ENCODE data around the gene TEX101.
"Not testable (repeated sequence)": the region's sequence is repeated elsewhere in the genome, so short reads cannot be mapped to it uniquely, and the experiment has no call there.

The TEX101 gene

DNA sequence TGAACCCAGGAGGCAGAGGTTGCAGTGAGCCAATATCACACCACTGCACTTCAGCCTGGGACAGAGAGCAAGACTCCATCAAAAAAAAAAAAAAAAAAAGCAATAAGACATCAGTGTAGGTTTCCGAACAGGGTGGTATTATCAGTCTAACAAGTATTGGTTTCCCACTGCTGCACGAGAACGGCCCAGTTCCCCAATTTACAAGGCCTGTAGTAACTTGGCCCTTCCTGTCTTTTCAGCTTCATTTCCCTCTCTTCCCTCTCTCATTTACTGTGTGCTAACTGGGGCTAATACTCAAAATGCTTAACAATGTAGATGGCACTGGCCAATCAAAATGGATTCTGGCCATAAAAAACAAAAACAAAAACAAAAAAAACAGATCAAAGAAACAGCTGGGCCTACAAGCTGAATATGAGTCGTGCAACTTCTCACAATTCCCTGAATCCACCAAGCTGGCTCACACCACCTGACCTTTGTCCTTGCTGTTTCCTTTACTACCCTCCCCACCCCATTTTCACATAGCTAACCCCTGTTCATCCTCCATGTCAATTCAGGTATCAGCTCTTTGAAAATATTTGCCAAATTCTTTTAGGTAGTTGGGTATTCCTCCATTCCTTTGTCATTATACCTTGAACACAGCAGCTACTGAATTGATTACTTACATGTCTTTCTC is 2.4 kb downstream of the TEX101 start:
- in situ Hi-C loops (cut with MboI; ENCODE audit: low sequenced_read_pairs) = no loop called here

- in situ Hi-C loops (cut with MboI; ENCODE audit: low sequenced_read_pairs) = no loop called here
These were observed 6.3 kb downstream of the TEX101 start for GRCh38 chr19:43420954-43421353.

DNA sequence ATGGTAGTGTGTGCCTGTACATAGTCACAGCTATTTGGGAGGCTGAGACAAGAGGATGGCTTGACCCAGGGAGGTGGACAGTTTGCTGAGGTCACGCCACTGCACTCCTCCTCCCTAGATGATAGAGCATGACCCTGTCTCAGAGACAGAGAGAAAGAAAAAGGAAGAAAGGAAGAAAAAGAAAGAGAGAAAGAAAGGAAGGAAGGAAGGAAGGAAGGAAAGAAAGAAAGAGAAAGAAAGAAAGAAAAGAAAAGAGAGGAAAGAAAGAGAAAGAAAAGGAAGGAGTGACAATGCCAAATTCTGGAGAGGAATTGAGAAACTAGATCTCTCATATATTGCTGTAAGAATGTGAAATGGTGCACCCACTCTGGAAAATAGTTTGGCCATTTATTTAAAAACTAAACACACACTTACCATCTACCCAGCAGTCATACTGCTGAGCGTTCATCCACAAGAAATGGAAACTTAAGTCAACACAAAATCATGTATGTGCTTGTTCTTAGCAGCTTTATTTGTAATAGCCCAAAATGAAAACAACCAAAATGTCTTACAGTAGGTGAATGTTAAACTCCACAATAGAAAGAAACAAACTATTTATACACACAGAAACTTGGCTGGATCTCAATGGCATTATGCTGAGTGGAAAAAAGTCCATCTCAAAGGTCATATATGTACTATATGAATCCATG is 7.5 kb downstream of the TEX101 start:
- in situ Hi-C loops (cut with MboI; ENCODE audit: low sequenced_read_pairs) = no loop called here

DNA sequence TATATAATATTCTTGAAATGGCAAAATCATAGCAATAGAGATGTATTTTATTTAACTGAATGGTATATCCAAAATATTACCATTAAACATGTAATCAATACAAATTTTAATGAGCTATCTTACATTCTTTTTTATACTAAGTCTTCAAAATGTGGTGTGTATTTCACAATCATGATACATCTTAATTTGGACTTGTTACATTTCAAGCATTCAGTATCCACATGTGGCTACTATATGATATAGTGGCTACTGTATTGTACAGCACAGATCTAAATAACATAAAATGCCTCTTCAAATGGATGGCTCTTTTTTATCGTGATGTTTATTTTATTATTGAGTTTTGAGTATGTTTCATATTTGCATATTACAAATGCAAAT is 8.0 kb downstream of the TEX101 start:
- in situ Hi-C loops (cut with MboI; ENCODE audit: low sequenced_read_pairs) = no loop called here

DNA sequence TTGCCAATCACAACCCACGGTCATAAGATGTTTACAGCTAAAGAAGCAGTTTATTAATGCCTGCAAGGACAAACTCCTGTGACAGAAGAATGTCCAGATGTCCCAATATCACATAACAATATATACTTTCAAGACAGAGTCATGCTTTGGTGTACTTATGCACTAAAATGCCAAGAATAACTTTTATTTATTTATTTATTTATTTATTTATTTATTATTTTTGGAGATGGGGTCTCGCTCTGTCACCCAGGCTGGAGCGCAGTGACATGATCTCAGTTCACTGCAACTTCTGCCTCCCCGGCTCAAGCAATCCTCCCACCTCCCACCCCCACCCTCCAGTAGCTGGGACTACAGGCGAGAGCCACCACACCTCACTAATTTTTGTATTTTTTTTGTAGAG is 9.1 kb downstream of the TEX101 start:
- in situ Hi-C loops (cut with MboI; ENCODE audit: low sequenced_read_pairs) = no loop called here

DNA sequence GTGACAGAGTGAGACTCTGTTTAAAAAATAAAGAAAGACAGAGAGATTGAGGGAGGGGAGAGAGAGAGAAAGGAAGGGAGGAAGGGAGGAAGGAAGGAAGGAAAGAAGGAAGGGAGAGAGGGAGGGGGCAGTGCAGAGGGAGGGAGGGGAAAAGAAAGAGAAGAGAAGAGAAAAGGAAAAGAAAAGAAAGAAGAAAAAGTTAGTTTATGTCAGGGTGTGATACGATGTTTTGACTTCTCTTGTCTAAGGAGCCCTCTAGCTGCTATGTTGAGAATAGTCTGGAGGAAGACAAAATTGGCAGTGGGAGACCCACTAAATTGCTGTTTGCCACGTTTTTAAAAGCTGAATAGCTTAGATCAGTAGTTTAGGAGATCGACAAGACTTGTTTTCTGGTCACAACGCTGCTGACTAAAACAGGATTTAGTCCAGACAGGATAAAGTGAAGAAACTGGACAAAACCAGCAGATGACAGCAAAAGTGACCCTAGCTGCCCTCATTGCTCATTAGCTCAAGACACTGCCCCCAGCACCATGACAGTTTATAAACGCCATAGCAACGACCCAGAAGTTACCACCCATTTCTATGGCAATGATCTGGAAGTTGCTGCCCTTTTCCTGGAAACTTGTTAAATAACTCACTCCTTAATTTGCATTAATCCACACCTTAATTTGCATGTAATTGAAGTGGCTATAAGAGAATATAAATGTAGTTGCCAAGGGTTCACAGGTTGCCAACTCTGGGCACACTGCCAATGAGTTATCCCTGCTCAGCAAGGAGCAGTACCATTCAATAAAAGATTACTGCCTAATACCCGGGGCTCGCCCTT is 11.1 kb downstream of the TEX101 start:
- in situ Hi-C loops (cut with MboI; ENCODE audit: low sequenced_read_pairs) = no loop called here

DNA sequence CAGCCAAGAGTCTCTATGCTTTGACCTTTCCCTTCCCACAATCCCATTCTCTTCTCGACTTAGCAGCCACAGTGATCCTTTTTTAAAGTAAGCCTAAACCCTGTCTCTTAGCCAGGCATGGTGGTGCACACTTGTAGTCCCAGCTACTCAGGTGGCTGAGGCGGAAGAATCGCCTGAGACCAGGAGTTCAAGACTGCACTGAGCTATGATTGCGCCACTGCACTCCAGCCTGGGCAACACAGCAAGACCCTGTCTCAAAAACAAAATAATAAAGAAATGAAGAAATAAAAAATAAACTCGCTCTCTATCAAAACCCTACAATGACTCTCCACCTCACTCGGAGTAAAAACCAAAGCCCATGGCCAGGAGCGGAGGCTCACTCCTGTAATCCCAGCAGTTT is 14.7 kb downstream of the TEX101 start:
- in situ Hi-C loops (cut with MboI; ENCODE audit: low sequenced_read_pairs) = no loop called here

- in situ Hi-C loops (cut with MboI; ENCODE audit: low sequenced_read_pairs) = no loop called here
These were observed 15.5 kb downstream of the TEX101 start for GRCh38 chr19:43430142-43430710.

DNA sequence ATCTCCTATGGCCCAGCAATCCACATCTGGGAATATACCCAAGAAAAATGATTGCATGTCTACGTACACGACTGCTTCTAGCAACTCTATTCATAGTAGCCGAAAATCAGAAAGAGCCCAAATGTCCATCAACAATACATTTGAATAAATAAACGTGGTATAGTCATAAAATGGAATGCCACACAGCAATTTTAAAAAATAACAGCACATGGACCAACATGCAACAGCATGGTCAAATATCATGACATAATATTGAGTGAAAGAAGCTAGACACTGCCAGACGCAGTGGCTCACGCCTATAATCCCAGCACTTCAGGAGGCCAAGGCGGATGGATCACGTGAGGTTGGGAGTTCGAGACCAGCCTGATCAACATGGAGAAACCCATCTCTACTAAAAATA is 16.3 kb downstream of the TEX101 start:
- in situ Hi-C loops (cut with MboI; ENCODE audit: low sequenced_read_pairs) = no loop called here

DNA sequence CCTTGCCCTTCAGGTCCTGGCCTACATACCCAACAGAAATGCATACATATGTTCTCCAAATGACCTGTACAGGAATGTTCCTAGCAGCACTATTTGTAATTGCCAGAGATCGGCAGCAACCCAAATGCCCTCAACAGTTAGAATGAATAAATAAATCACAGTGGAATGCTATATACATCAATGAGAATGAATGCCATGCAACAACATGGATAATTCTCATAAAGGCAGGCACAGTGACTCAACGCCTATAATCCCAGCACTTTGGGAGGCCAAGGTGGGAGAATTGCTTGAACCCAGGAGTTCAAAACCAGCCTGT is 18.6 kb downstream of the TEX101 start:
- in situ Hi-C loops (cut with MboI; ENCODE audit: low sequenced_read_pairs) = no loop called here

DNA sequence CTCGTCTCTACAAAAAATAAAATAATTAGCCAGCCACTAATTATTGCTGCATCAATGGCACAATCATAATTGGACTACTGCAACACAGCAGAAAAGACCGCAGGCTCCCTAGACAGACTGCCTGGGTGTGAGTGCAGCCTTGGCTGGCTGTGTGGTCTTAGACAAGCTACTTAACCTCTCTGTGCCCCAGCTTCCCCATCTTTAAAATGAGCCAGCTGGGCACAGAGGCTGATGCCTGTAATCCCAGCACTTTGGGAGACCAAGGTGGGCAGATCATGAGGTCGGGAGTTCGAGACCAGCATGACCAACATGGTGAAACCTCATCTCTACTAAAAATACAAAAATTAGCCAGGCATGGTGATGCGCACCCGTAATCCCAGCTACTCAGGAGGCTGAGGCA is 19.0 kb downstream of the TEX101 start:
- in situ Hi-C loops (cut with MboI; ENCODE audit: low sequenced_read_pairs) = no loop called here

DNA sequence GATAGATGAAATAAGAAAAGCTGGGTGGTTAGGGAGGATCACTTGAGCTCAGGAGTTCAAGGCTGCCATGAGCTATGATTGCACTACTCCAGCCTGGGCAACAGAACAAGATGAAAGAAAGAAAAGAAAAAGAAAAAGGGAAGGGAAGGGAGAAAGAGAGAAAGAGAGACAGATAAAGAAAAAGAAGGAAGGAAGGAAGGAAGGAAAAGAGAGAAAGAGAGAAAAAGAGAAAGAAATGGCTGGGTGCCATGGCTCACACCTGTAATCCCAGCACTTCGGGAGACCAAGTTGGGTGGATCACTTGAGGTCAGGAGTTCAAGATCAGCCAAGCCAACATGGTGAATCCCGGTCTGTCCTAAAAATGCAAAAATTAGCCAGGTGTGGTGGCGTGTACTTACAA is 21.1 kb downstream of the TEX101 start:
- in situ Hi-C loops (cut with MboI; ENCODE audit: low sequenced_read_pairs) = no loop called here

GRCh38 chr19:43437284-43437683 is 22.6 kb downstream of the TEX101 start:
- in situ Hi-C loops (cut with MboI; ENCODE audit: low sequenced_read_pairs) = not testable (repeated sequence)

DNA sequence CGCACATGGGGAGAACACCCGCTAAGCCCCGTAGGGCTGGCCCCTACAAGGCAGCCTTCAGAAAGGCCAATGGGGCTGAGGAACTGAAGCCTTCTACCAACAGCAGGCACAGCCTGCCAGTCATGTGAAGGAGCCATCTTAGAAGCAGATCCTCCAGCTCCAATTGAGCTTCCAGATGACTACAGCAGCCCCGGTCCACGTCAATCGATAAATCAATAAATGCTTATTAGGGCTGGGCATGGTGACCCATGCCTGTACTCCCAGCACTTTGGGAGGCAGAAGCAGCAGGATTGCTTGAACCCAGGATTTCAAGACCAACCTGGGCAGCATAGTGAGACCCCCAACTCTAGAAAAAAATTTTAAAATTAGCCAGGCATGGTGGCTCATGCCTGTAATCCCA is 23.0 kb downstream of the TEX101 start:
- in situ Hi-C loops (cut with MboI; ENCODE audit: low sequenced_read_pairs) = no loop called here

GRCh38 chr19:43438291-43439031 is 23.8 kb downstream of the TEX101 start:
- in situ Hi-C loops (cut with MboI; ENCODE audit: low sequenced_read_pairs) = no loop called here

DNA sequence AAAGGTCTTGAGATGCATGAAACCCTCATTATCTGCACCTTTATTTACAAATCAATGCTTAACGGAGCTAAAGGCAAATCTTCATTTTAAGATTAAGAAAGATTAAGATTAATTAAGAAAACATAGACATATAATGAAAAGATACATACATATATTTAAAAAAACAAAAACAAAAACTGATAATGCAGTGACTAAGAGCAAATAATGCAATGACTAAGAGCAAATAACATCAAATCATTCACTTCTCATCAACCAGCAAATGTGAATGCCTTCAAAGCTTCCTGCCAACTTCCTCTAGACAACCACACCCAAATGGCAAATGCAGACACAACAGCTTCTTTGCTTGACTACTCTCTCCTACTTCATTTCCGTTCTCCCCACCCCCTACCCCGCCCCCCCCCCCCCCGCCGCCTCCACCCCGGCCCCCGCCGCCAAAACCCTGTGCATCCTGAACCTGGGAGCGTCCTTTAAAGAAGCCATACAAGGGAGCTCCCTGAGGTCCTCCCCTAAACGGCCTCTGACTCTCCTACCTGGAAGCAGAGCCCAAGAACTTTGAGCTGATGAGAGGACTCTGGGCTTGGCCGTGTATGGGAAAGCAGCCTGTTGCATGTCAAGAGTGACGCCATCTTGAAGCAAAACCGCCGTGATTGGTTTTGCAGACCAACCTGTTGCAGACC is 24.5 kb downstream of the TEX101 start:
- in situ Hi-C loops (cut with MboI; ENCODE audit: low sequenced_read_pairs) = no loop called here

GRCh38 chr19:43439709-43440063 is 25.0 kb downstream of the TEX101 start:
- in situ Hi-C loops (cut with MboI; ENCODE audit: low sequenced_read_pairs) = no loop called here

GRCh38 chr19:43441716-43442115 is 27.0 kb downstream of the TEX101 start:
- in situ Hi-C loops (cut with MboI; ENCODE audit: low sequenced_read_pairs) = no loop called here

DNA sequence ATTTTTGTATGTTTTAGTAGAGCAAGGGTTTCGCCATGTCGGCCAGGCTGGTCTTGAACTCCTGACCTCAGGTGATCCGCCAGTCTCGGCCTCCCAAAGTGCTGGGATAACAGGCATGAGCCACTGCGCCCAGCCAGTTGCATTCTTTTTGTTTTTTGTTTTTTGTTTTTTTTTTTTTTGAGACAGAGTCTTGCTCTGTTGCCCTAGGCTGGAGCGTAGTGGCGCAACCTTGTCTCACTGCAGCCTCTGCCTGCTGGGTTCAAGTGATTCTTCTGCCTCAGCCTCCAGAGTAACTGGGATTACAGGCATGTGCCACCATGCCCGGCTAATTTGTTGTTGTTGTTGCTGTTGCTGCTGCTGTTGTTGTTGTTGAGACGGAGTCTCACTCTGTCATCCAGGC is 29.4 kb downstream of the TEX101 start:
- in situ Hi-C loops (cut with MboI; ENCODE audit: low sequenced_read_pairs) = not testable (repeated sequence)

DNA sequence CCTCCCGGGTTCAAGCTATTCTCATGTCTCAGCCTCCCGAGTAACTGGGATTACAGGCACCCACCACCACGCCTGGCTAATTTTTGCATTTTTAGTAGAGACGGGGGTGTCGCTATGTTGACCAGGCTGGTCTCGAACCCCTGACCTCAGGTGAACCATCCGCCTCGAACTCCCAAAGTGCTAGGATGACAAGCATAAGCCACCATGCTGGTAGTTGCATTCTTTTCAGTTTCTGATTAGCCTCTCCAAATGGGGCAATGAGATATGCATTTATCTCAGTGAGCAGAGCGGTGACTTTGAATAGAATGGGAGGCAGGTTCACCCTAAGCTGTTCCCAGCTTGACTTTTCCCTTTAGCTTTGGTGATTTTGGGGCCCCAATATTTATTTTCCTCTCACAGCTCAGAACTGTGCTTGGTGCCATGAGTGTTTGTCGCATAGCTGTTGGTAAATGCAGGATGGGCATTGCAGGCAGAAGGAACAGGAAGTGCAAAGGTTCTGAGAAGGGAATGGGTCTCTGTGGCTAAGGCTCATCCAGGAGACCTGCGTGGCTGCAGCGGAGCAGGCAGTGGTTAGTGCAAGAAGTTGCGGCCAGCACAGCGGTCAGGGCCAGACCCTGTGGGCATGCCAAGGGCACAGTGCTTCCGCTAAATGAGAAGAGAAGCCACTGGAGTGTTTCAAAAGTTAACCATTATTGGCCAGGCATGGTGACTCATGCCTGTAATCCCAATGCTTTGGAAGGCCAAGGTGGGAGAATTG is 30.0 kb downstream of the TEX101 start:
- in situ Hi-C loops (cut with MboI; ENCODE audit: low sequenced_read_pairs) = loop anchor here (5.0 kb wide), 1 partner anchor 78 kb away; no protein-coding TSS in a partner anchor
